ENCODE results near the gene ATXN2. TPM values are rescaled to one million over a fixed set of nuclear protein-coding genes. Genes with fewer than 3 reads are reported as not detected.

ATXN2 gene
- total and polyA plus RNA-seq, 9 of the 15 experiments (the other 6 are each of a cell fraction or from before 2014, with no cell fraction given): 16.8 to 67.8 (median 29.3) TPM

DNA sequence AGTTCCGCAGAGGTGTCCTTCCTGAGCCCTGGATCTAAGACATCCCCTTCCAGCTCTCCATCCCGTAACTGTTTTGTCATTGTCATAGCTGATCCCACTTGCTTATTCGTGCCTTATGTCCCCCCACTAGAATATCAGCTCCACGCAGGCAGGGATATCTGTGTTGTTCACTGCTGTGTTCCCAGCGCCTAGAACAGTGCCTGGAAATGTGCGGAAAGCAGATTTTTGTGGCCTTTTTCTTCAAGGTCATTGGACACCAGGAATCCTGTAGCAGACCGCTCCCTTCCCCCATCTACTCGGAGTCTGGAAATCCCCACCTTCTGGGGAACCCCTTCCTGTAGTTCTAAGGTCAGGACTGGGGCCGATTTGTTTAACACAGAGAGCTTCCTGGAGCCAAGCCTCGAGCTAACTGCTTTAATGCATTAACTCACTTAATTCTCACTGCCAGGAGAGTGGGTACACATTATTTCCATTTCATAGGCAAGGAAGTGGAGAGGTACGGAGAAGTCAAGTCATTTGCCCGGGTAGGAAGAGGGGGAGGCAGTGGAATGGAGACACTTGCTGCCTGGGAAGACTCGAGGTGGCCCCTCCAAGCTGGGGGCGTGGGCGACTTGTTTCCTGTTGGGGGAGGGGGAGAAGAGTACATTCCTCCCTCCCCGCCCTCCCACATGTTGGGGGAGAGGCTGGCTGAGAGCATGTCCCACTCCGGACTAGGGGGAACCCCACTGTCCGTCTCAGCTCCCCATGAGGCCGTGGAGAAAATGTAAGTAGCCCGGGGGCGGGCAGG lies 194.6 kb downstream of the ATXN2 start (continued):
- TF ChIP-seq MYC (IDR thresholded peaks at IDR 0.05; ENCODE audit: low read depth, low read length) (peak; percentile 59; the same call in 1 of the 2 replicates), MYC (CRISPR knock-in tag; IDR thresholded peaks at IDR 0.05; ENCODE audit: borderline replicate concordance, low read depth) (0 out of 2 replicates have a peak, but pooled peaks have one; percentile 43), ETV5 (CRISPR knock-in tag; IDR thresholded peaks at IDR 0.05; ENCODE audit: low read depth) (peak; percentile 96), L3MBTL2 (IDR thresholded peaks at IDR 0.05) (0 out of 2 replicates have a peak, but pooled peaks have one; percentile 1), ZNF197 (CRISPR knock-in tag; IDR thresholded peaks at IDR 0.05; ENCODE audit: low read depth) (no peak), ZNF696 (CRISPR knock-in tag; conservative IDR thresholded peaks at IDR 0.05) (no peak), RBBP5 (IDR thresholded peaks at IDR 0.05; ENCODE audit: borderline replicate concordance, insufficient read depth, low read length, poor library complexity, severe bottlenecking) (no peak), CEBPG (CRISPR knock-in tag; IDR thresholded peaks at IDR 0.05) (no peak), CEBPG (tag; conservative IDR thresholded peaks at IDR 0.05 in 1 of 2, IDR thresholded peaks at IDR 0.05 in 1 of 2) (no peak), JUND (IDR thresholded peaks at IDR 0.05; ENCODE audit: borderline replicate concordance, low read depth, low read length) (no peak), JUND (tag; IDR thresholded peaks at IDR 0.05; ENCODE audit: borderline replicate concordance, low read depth, low read length) (no peak), SIX5 (IDR thresholded peaks at IDR 0.05; ENCODE audit: borderline replicate concordance in 1 of 2, insufficient read depth in 1 of 2, low read depth in 1 of 2, low read length in 2 of 2) (no peak), ZNF444 (CRISPR knock-in tag; IDR thresholded peaks at IDR 0.05) (peak; percentile 70; the same call in 1 of the 2 replicates), ETS2 (tag; IDR thresholded peaks at IDR 0.05; ENCODE audit: borderline replicate concordance, poor library complexity, severe bottlenecking) (no peak), XRCC3 (IDR thresholded peaks at IDR 0.05) (no peak)
- TF ChIP-seq, protein P1, sequence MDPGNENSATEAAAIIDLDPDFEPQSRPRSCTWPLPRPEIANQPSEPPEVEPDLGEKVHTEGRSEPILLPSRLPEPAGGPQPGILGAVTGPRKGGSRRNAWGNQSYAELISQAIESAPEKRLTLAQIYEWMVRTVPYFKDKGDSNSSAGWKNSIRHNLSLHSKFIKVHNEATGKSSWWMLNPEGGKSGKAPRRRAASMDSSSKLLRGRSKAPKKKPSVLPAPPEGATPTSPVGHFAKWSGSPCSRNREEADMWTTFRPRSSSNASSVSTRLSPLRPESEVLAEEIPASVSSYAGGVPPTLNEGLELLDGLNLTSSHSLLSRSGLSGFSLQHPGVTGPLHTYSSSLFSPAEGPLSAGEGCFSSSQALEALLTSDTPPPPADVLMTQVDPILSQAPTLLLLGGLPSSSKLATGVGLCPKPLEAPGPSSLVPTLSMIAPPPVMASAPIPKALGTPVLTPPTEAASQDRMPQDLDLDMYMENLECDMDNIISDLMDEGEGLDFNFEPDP (CRISPR knock-in tag; IDR thresholded peaks at IDR 0.05): no peak
- TF ChIP-seq, protein P2, sequence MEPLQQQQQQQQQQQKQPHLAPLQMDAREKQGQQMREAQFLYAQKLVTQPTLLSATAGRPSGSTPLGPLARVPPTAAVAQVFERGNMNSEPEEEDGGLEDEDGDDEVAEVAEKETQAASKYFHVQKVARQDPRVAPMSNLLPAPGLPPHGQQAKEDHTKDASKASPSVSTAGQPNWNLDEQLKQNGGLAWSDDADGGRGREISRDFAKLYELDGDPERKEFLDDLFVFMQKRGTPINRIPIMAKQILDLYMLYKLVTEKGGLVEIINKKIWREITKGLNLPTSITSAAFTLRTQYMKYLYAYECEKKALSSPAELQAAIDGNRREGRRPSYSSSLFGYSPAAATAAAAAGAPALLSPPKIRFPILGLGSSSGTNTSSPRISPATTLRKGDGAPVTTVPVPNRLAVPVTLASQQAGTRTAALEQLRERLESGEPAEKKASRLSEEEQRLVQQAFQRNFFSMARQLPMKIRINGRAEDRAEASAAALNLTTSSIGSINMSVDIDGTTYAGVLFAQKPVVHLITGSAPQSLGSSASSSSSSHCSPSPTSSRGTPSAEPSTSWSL (CRISPR knock-in tag; IDR thresholded peaks at IDR 0.05; ENCODE audit: borderline replicate concordance): no peak
- TF ChIP-seq, protein P3, sequence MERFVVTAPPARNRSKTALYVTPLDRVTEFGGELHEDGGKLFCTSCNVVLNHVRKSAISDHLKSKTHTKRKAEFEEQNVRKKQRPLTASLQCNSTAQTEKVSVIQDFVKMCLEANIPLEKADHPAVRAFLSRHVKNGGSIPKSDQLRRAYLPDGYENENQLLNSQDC (CRISPR knock-in tag; IDR thresholded peaks at IDR 0.05): no peak
- TF ChIP-seq, protein P4, sequence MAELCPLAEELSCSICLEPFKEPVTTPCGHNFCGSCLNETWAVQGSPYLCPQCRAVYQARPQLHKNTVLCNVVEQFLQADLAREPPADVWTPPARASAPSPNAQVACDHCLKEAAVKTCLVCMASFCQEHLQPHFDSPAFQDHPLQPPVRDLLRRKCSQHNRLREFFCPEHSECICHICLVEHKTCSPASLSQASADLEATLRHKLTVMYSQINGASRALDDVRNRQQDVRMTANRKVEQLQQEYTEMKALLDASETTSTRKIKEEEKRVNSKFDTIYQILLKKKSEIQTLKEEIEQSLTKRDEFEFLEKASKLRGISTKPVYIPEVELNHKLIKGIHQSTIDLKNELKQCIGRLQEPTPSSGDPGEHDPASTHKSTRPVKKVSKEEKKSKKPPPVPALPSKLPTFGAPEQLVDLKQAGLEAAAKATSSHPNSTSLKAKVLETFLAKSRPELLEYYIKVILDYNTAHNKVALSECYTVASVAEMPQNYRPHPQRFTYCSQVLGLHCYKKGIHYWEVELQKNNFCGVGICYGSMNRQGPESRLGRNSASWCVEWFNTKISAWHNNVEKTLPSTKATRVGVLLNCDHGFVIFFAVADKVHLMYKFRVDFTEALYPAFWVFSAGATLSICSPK (IDR thresholded peaks at IDR 0.05; ENCODE audit: borderline replicate concordance): 0 out of 2 replicates have a peak, but pooled peaks have one; percentile 20

Measured in K562 (cell line).